HG03108 (cell line): ENCODE results near the gene C1S.
"Not testable (repeated sequence)": the region's sequence is repeated elsewhere in the genome, so short reads cannot be mapped to it uniquely, and the experiment has no call there.

Source experiments
- ATAC-seq: cut with Tn5 transposase; IDR thresholded peaks from one replicate; pipeline ENCODE4 v1.9.1; 2021; ENCODE audit warnings: moderate library complexity; ENCODE audit not compliant: unreplicated experiment

Gene C1S

GRCh38 chr12:7101694-7102131 is 41.2 kb downstream of the C1S start:
- ATAC-seq = no peak

GRCh38 chr12:7102582-7102981 is 42.1 kb downstream of the C1S start:
- ATAC-seq = no peak

GRCh38 chr12:7103837-7104584 is 43.5 kb downstream of the C1S start:
- no peak for ATAC-seq

GRCh38 chr12:7106082-7106481 is 45.6 kb downstream of the C1S start:
- no peak for ATAC-seq

GRCh38 chr12:7107181-7107580 is 46.7 kb downstream of the C1S start:
- ATAC-seq = not testable (repeated sequence)

- ATAC-seq = no peak
Measured at GRCh38 chr12:7107636-7108002, 47.1 kb downstream of the C1S start.

GRCh38 chr12:7108003-7108795 is 47.7 kb downstream of the C1S start:
- peak; percentile 94 for ATAC-seq

- peak; percentile 34 for ATAC-seq
Measured at GRCh38 chr12:7108796-7109571, 48.5 kb downstream of the C1S start, which contains the start of gene C1RL. Gene C1RL (minus strand): TSS chr12:7109214. CDS start chr12:7109180, 34 bp downstream.

- ATAC-seq = no peak
Measured at GRCh38 chr12:7109572-7109920, 49.0 kb downstream of the C1S start.

GRCh38 chr12:7110661-7111060 is 50.1 kb downstream of the C1S start:
- no peak for ATAC-seq

- ATAC-seq = no peak
Measured at GRCh38 chr12:7112041-7112440, 51.5 kb downstream of the C1S start.

GRCh38 chr12:7113389-7113871 is 52.9 kb downstream of the C1S start:
- ATAC-seq = no peak

- no peak for ATAC-seq
Measured at GRCh38 chr12:7114008-7114407, 53.5 kb downstream of the C1S start.

- no peak for ATAC-seq
Measured at GRCh38 chr12:7114851-7115250, 54.3 kb downstream of the C1S start.

GRCh38 chr12:7116196-7116595 is 55.7 kb downstream of the C1S start:
- no peak for ATAC-seq

GRCh38 chr12:7116916-7117315 is 56.4 kb downstream of the C1S start:
- ATAC-seq = no peak

- ATAC-seq = no peak
Measured at GRCh38 chr12:7117670-7118069, 57.2 kb downstream of the C1S start.

GRCh38 chr12:7118881-7119280 is 58.4 kb downstream of the C1S start:
- no peak for ATAC-seq

GRCh38 chr12:7120166-7120565 is 59.6 kb downstream of the C1S start:
- ATAC-seq = no peak
